ENCODE data around the gene ANTXR2. TPM values are rescaled to one million over a fixed set of nuclear protein-coding genes. Genes with fewer than 3 reads are reported as not detected.
A peak's percentile ranks its signal among the peaks of the same experiment; 100 is the strongest.

Gene ANTXR2
- total and polyA plus RNA-seq, 9 of the 15 experiments (the other 6 are each of a cell fraction or from before 2014, with no cell fraction given) = 10.1 to 83.8 (median 60.3) TPM

GRCh38 chr4:79948739-79949138 is 124.3 kb downstream of the ANTXR2 start:
- Histone ChIP-seq H3K9me1 (ENCODE audit: control insufficient read depth, insufficient read depth, low read length) (no peaks in the 10 kb centered on the region), H3K9ac (ENCODE audit: insufficient read depth in 1 of 2, low read depth in 2 of 2, low read length in 2 of 2) (no peak overlapping the region), H3K4me1 (replicated peaks in 1 of 2; ENCODE audit: control insufficient read depth in 2 of 2, insufficient read depth in 2 of 2, low read length in 2 of 2) (no peaks in the 10 kb centered on the region), H3K79me2 (ENCODE audit: control insufficient read depth, insufficient read depth, low read length) (no peaks in the 10 kb centered on the region), H3K36me3 (ENCODE audit: control insufficient read depth, insufficient read depth, low read length) (peaks cover 4% of the 10 kb centered on the region; the same call in 1 of the 3 replicates), H3K9me3 (replicated peaks; ENCODE audit: control insufficient read depth, insufficient read depth, low read depth, low read length) (no peaks in the 10 kb centered on the region), H3K4me2 (ENCODE audit: insufficient read depth, low read length) (no peak overlapping the region), H2AFZ (ENCODE audit: low read depth, low read length) (no peak overlapping the region), H3K27ac (ENCODE audit: extremely low read depth, low read depth, low read length) (no peak overlapping the region), H4K20me1 (replicated peaks; ENCODE audit: control insufficient read depth, insufficient read depth, low read length) (no peaks in the 10 kb centered on the region), H3K27me3 (ENCODE audit: control insufficient read depth in 2 of 2, insufficient read depth in 2 of 2, low read length in 2 of 2) (no peaks in the 10 kb centered on the region), H3K4me3 (no peak overlapping the region)
- POLR2A ChIA-PET = no interaction called here
- no TSS peak for BruUV-seq (replicated peaks)
- TF ChIP-seq FUS (optimal IDR thresholded peaks at IDR 0.05; ENCODE audit: low read depth, low read length) (no peak), NEUROD1 (IDR thresholded peaks at IDR 0.05; ENCODE audit: borderline replicate concordance, low read depth, low read length, partially characterized antibody) (no peak), MAFG (tag; conservative IDR thresholded peaks at IDR 0.05) (0 out of 2 replicates have a peak, but pooled peaks have one; percentile 22), ZNF316 (IDR thresholded peaks at IDR 0.05) (peak; percentile 73), CBX5 (IDR thresholded peaks at IDR 0.05; ENCODE audit: borderline replicate concordance, low read depth) (no peak), SMAD1 (IDR thresholded peaks at IDR 0.05; ENCODE audit: low read depth, low read length, partially characterized antibody) (no peak), PRMT5 (CRISPR knock-in tag; IDR thresholded peaks at IDR 0.05) (no peak), ZNF263 (CRISPR knock-in tag; IDR thresholded peaks at IDR 0.05; ENCODE audit: borderline replicate concordance) (no peak), THAP7 (CRISPR knock-in tag; IDR thresholded peaks at IDR 0.05) (no peak), HIVEP1 (CRISPR knock-in tag; IDR thresholded peaks at IDR 0.05) (no peak), C11orf30 (IDR thresholded peaks at IDR 0.05; ENCODE audit: low read depth) (peak; percentile 54; the same call in 1 of the 2 replicates), NFATC3 (IDR thresholded peaks at IDR 0.05) (no peak), HMG20B (CRISPR knock-in tag; IDR thresholded peaks at IDR 0.05) (no peak), CBX2 (IDR thresholded peaks at IDR 0.05; ENCODE audit: insufficient read depth, low read length, poor library complexity, severe bottlenecking) (no peak), PTTG1 (tag; IDR thresholded peaks at IDR 0.05; ENCODE audit: low read depth) (no peak), NFIC (IDR thresholded peaks at IDR 0.05) (no peak), ATF3 (IDR thresholded peaks at IDR 0.05) (0 out of 2 replicates have a peak, but pooled peaks have one; percentile 21), ATF3 (CRISPR knock-in tag; conservative IDR thresholded peaks at IDR 0.05) (no peak), TFAP4 (CRISPR knock-in tag; IDR thresholded peaks at IDR 0.05; ENCODE audit: borderline replicate concordance) (no peak), HNRNPL (IDR thresholded peaks at IDR 0.05; ENCODE audit: low read depth, low read length) (no peak)
- intact Hi-C loops (cut with micrococcal nuclease) (no loop called here), in situ Hi-C loops (cut with MboI) (no loop called here)
- DNase-seq (ENCODE audit: extremely low read depth in 1 of 4, low spot score in 3 of 4) = no peak
- FAIRE-seq = no peak
- ATAC-seq = no peak
- CTCF ChIA-PET (ENCODE audit: low intra/inter-chr PET ratio) = no interaction called here

Measured in K562 (cell line).